Epithelial cell of proximal tubule (primary cell): ENCODE data around the gene RAB32. TPM values are rescaled to one million over a fixed set of nuclear protein-coding genes. Genes with fewer than 3 reads are reported as not detected.

ENCODE experiments used
- DNase-seq: peaks from one replicate; pipeline ENCODE4 v3.0.0-alpha.2; 2011; ENCODE audit warnings: low read depth
- H3K4me3 ChIP-seq: 2 replicates; pipeline ENCODE4 v1.5.1; 2011; ENCODE audit warnings: low read depth, mild to moderate bottlenecking, low read length
- CTCF ChIP-seq: conservative IDR thresholded peaks from 2 replicates; pipeline ENCODE4 v1.5.1; 2012; ENCODE audit warnings: low read depth, mild to moderate bottlenecking, low read length
- total RNA-seq: library from RNA; depleted of rRNA; stranded (reverse); fragments of >200 nt; gene quantifications from 2 replicates; pipeline ENCODE4 v1.2.3, GENCODE V29; 2015

RAB32 gene
- total RNA-seq, 1 donor from 2014 or later: 94.8 TPM

- no peak for TF ChIP-seq CTCF
These were observed 38.3 kb downstream of the RAB32 start for GRCh38 chr6:146581968-146582367.

GRCh38 chr6:146582857-146583256 lies 39.2 kb downstream of the RAB32 start:
- DNase-seq: no peak
- H3K4me3 ChIP-seq: no peak overlapping the region
- no peak for TF ChIP-seq CTCF

More at GRCh38 chr6:146581968-146582367, 38.3 kb downstream of the RAB32 start:
- no peak for DNase-seq
- no peak overlapping the region for H3K4me3 ChIP-seq

GRCh38 chr6:146583966-146584365 lies 40.3 kb downstream of the RAB32 start:
- H3K4me3 ChIP-seq: no peak overlapping the region
- TF ChIP-seq CTCF: no peak
- DNase-seq: no peak

- no peak for DNase-seq
- no peak for TF ChIP-seq CTCF
These were observed 43.8 kb downstream of the RAB32 start for GRCh38 chr6:146587459-146587858.

GRCh38 chr6:146590492-146590891 lies 46.9 kb downstream of the RAB32 start:
- no peak for DNase-seq
- TF ChIP-seq CTCF: no peak
- no peak overlapping the region for H3K4me3 ChIP-seq

More at GRCh38 chr6:146587459-146587858, 43.8 kb downstream of the RAB32 start:
- H3K4me3 ChIP-seq: no peak overlapping the region

- DNase-seq: no peak
- no peak for TF ChIP-seq CTCF
- H3K4me3 ChIP-seq: no peak overlapping the region
These were observed 48.8 kb downstream of the RAB32 start for GRCh38 chr6:146592451-146592850.

GRCh38 chr6:146593986-146594385 lies 50.4 kb downstream of the RAB32 start:
- no peak overlapping the region for H3K4me3 ChIP-seq
- no peak for TF ChIP-seq CTCF
- DNase-seq: no peak
